Tibial artery (tissue), 4 donors: ENCODE measurements around the gene ABHD12B.

ENCODE experiments used
- DNase-seq, 2 donors: peaks; one replicate each; pipeline ENCODE4 v3.0.0-alpha.2; 2019
- H3K27ac ChIP-seq, 2 donors: fragments of 200-600 bp; sonication (generic) in 1 of 2; 1 replicate in 1 of 2; 2 replicates in 1 of 2; pipeline ENCODE4 v1.5.1; 2018 to 2019; ENCODE audit warnings: mild to moderate bottlenecking in 1 of 2
- H3K27me3 ChIP-seq, 2 donors: fragments of 200-600 bp; sonication (generic) in 1 of 2; one replicate each; pipeline versions ENCODE4 v1.5.1 to v1.6.0; 2016 to 2019
- H3K36me3 ChIP-seq, 3 donors: fragments of 200-600 bp; sonication (generic) in 2 of 3; one replicate each; pipeline ENCODE4 v1.5.1; 2016 to 2019; ENCODE audit warnings: mild to moderate bottlenecking in 2 of 3
- H3K4me1 ChIP-seq, 4 donors: fragments of 200-600 bp; sonication (generic) in 2 of 4; 1 replicate in 3 of 4; 2 replicates in 1 of 4; pipeline ENCODE4 v1.5.1; 2016 to 2019
- H3K4me3 ChIP-seq, 2 donors: fragments of 200-600 bp; sonication (generic) in 1 of 2; 1 replicate in 1 of 2; 2 replicates in 1 of 2; pipeline ENCODE4 v1.5.1; 2018 to 2019; ENCODE audit warnings: mild to moderate bottlenecking in 2 of 2
- H3K9me3 ChIP-seq, 3 donors: fragments of 200-600 bp; sonication (generic) in 1 of 3; one replicate each; pipeline ENCODE4 v1.5.1; 2016 to 2019
- intact Hi-C: fragments of 100-400 bp; cut with DNase I; formaldehyde crosslinking; loops from one replicate; pipeline ENCODE4 v1.15.0; 2023; ENCODE audit warnings: low total_unique reads
- TF ChIP-seq, protein P1 (sequence below), 2 experiments: fragments of 200-600 bp in 1 of 2; fragments of 450-650 bp in 1 of 2; IDR thresholded peaks; one replicate each; pipeline ENCODE4 v1.5.1; 2017 to 2019; ENCODE audit warnings: antibody characterized with exemption in 2 of 2, mild to moderate bottlenecking in 1 of 2, moderate library complexity in 1 of 2

Gene ABHD12B

GRCh38 chr14:50922803-50923202 is 51.0 kb downstream of the ABHD12B start:
- Histone ChIP-seq H3K9me3 (no peaks in the 10 kb centered on the region), H3K4me3 (no peak overlapping the region), H3K4me1 (peaks cover 0 to 7% (median 3%) of the 10 kb centered on the region in 4 donors), H3K36me3 (peaks cover 5 to 45% (median 34%) of the 10 kb centered on the region in 3 donors), H3K27ac (no peak overlapping the region), H3K27me3 (no peaks in the 10 kb centered on the region)
- DNase-seq, result no peak
- TF ChIP-seq, protein P1, sequence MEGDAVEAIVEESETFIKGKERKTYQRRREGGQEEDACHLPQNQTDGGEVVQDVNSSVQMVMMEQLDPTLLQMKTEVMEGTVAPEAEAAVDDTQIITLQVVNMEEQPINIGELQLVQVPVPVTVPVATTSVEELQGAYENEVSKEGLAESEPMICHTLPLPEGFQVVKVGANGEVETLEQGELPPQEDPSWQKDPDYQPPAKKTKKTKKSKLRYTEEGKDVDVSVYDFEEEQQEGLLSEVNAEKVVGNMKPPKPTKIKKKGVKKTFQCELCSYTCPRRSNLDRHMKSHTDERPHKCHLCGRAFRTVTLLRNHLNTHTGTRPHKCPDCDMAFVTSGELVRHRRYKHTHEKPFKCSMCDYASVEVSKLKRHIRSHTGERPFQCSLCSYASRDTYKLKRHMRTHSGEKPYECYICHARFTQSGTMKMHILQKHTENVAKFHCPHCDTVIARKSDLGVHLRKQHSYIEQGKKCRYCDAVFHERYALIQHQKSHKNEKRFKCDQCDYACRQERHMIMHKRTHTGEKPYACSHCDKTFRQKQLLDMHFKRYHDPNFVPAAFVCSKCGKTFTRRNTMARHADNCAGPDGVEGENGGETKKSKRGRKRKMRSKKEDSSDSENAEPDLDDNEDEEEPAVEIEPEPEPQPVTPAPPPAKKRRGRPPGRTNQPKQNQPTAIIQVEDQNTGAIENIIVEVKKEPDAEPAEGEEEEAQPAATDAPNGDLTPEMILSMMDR (IDR thresholded peaks at IDR 0.05), result no peak
- intact Hi-C loops, result no loop called here

GRCh38 chr14:50924236-50924635 is 52.4 kb downstream of the ABHD12B start:
- H3K4me3 ChIP-seq, result no peak overlapping the region
- no peak overlapping the region for H3K27ac ChIP-seq
- peaks cover 0 to 7% (median 3%) of the 10 kb centered on the region in 4 donors for H3K4me1 ChIP-seq
- TF ChIP-seq, protein P1 (IDR thresholded peaks at IDR 0.05), result no peak
- DNase-seq, result no peak
- H3K9me3 ChIP-seq, result no peaks in the 10 kb centered on the region
- H3K27me3 ChIP-seq, result no peaks in the 10 kb centered on the region
- H3K36me3 ChIP-seq, result peaks cover 11 to 52% (median 42%) of the 10 kb centered on the region in 3 donors
- intact Hi-C loops, result no loop called here

DNA sequence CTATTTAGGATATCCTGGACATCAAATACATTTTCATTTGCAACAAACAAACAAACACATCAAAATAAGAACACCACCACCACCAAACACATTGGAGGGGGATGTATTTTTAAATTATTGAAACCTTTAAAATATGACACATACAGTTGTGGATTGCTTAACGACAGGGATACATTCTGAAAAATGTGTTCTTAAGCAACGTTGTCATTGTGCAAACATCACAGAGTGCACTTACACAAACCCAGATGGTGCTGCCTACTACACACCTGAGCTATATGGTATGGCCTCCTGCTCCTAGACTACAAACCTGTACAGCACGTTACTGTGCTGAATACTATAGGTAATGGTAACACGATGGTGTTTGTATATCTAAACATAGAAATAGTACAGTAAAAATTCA is 53.0 kb downstream of the ABHD12B start:
- peaks cover 11 to 53% (median 42%) of the 10 kb centered on the region in 3 donors for H3K36me3 ChIP-seq
- no peak overlapping the region for H3K27ac ChIP-seq
- H3K4me3 ChIP-seq, result no peak overlapping the region
- H3K4me1 ChIP-seq, result peaks cover 0 to 7% (median 3%) of the 10 kb centered on the region in 4 donors
- intact Hi-C loops, result no loop called here
- DNase-seq, result no peak
- TF ChIP-seq, protein P1 (IDR thresholded peaks at IDR 0.05), result no peak
- H3K27me3 ChIP-seq, result no peaks in the 10 kb centered on the region
- no peaks in the 10 kb centered on the region for H3K9me3 ChIP-seq

DNA sequence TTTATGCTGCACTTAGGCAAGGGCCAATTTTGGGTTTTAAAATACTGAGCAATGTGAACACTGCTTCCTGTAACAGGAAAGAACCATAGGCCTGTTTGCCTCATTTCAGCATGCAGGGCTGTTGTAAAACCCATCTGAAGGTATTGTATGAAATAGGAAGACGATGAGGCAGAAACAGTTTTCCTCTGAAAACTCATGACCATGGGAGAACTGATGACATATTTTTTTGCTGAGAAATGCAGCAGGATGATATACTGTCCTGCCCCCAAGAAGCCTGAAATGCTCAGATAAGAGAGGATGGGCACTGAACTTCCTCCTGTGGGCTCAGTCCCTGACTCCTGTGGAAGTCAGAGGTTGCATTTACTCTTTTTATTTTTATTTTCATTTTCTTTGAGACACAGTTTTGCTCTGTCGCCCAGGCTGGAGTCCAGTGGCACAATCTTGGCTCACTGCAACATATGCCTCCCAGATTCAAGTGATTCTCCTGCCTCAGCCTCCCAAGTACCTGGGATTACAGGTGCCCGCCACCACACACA is 55.1 kb downstream of the ABHD12B start:
- DNase-seq, result no peak
- Histone ChIP-seq H3K27ac (no peak overlapping the region), H3K36me3 (peaks cover 24 to 62% (median 44%) of the 10 kb centered on the region in 3 donors), H3K4me3 (no peak overlapping the region), H3K4me1 (no peaks in the 10 kb centered on the region), H3K9me3 (no peaks in the 10 kb centered on the region), H3K27me3 (no peaks in the 10 kb centered on the region)
- TF ChIP-seq, protein P1 (IDR thresholded peaks at IDR 0.05), result no peak
- intact Hi-C loops, result no loop called here

DNA sequence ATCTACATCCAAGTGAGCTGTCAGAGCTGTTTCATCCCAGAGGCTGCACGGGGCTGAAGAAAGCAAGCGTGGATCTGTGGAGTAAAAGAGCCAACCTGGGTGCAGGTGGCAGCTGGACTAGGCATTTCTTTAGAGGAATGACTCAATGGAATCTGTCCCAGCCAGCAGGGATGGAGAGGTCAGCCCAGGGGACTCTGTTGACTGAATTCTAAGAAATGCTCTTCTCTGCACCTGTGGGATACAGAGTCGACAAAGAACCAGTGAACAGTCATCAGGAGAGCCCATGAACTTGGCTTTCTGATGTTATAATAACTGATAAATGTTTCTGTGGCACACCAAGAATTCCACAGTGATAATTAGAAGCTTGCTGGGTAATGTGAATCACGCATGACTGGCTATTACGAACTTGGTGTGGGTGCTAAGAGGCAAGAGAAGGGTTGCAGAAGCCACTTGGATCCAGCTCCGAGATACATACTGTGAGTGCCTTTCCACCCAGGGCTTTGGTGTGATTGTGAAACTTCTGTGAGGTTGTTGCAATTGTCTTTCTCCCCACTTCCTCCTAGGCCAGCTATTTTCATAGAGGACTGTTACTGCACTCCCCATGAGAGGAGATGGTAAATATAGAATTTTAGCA is 56.3 kb downstream of the ABHD12B start:
- TF ChIP-seq, protein P1 (IDR thresholded peaks at IDR 0.05), result no peak
- Histone ChIP-seq H3K27ac (no peak overlapping the region), H3K4me3 (no peak overlapping the region), H3K36me3 (peaks cover 24 to 62% (median 39%) of the 10 kb centered on the region in 3 donors), H3K4me1 (no peaks in the 10 kb centered on the region), H3K27me3 (no peaks in the 10 kb centered on the region), H3K9me3 (no peaks in the 10 kb centered on the region)
- DNase-seq, result peak in 1 of 2 donors; percentile 33
- intact Hi-C loops, result no loop called here
